ENCODE measurements around the gene CD99L2.

The CD99L2 gene

DNA sequence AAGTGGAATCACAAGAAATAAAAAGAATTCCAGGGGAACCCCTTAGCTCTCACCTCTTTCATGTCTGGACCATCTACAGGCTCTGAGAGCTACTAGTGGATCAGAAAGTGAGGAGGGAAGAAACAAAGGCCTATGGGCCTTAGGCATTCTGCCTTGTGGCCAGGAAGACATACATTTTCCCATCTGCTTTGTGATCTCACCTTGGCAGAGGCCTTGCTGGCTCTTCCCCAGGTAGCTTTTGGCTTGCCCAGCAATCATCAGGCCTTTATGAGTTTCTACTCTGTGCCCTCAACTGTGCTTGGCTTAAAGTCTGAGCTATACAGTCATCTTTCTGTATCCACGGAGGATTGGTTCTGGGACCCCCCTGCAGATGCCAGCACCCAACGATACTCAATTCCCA is 28.3 kb upstream of the CD99L2 start:
- Histone ChIP-seq H3K27ac (ENCODE audit: low read length) (no peak overlapping the region), H3K4me1 (ENCODE audit: control insufficient read depth, insufficient read depth, low read length) (no peaks in the 10 kb centered on the region), H3K27me3 (ENCODE audit: control insufficient read depth in 1 of 2, insufficient read depth in 2 of 2, low read length in 2 of 2) (no peaks in the 10 kb centered on the region), H3K9me3 (ENCODE audit: control insufficient read depth in 2 of 2, low read length in 2 of 2) (no peaks in the 10 kb centered on the region), H3K4me3 (ENCODE audit: low read length in 2 of 2) (no peak overlapping the region), H3K9ac (ENCODE audit: low read length in 2 of 2) (no peak overlapping the region), H3K36me3 (ENCODE audit: control insufficient read depth in 2 of 2, insufficient read depth in 2 of 2, low read length in 2 of 2) (no peaks in the 10 kb centered on the region)

DNA sequence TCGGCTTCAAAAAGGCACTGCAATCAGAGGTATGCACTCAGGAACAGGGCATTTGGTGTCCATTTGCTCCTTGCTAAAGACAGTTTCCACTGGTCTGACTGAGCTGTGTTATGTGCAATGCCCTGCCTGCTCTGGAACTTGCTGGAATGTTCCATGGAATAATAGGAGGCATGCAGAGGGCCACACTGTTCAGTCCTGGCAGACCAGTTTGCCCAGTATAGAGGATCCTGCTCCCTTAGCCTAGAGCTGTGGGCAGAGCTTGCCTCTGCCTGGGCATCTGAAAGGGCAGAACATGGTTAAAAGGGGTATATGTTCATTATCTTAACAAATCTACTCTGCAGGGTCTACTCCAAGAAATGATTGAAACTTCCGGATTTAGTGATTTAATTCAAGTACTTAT is 27.8 kb upstream of the CD99L2 start:
- Histone ChIP-seq H3K27me3 (ENCODE audit: control insufficient read depth in 1 of 2, insufficient read depth in 2 of 2, low read length in 2 of 2) (no peaks in the 10 kb centered on the region), H3K4me1 (ENCODE audit: control insufficient read depth, insufficient read depth, low read length) (no peaks in the 10 kb centered on the region), H3K27ac (ENCODE audit: low read length) (no peak overlapping the region), H3K9me3 (ENCODE audit: control insufficient read depth in 2 of 2, low read length in 2 of 2) (no peaks in the 10 kb centered on the region), H3K4me3 (ENCODE audit: low read length in 2 of 2) (no peak overlapping the region), H3K36me3 (ENCODE audit: control insufficient read depth in 2 of 2, insufficient read depth in 2 of 2, low read length in 2 of 2) (no peaks in the 10 kb centered on the region), H3K9ac (ENCODE audit: low read length in 2 of 2) (no peak overlapping the region)

GRCh38 chrX:150919401-150919800 is 20.9 kb upstream of the CD99L2 start:
- Histone ChIP-seq H3K9me3 (ENCODE audit: control insufficient read depth in 2 of 2, low read length in 2 of 2) (no peaks in the 10 kb centered on the region), H3K4me3 (ENCODE audit: low read length in 2 of 2) (no peak overlapping the region), H3K9ac (ENCODE audit: low read length in 2 of 2) (no peak overlapping the region), H3K36me3 (ENCODE audit: control insufficient read depth in 2 of 2, insufficient read depth in 2 of 2, low read length in 2 of 2) (no peaks in the 10 kb centered on the region), H3K27ac (ENCODE audit: low read length) (no peak overlapping the region), H3K27me3 (ENCODE audit: control insufficient read depth in 1 of 2, insufficient read depth in 2 of 2, low read length in 2 of 2) (no peaks in the 10 kb centered on the region), H3K4me1 (ENCODE audit: control insufficient read depth, insufficient read depth, low read length) (no peaks in the 10 kb centered on the region)

GRCh38 chrX:150913511-150913910 is 15.0 kb upstream of the CD99L2 start:
- Histone ChIP-seq H3K27ac (ENCODE audit: low read length) (no peak overlapping the region), H3K9me3 (ENCODE audit: control insufficient read depth in 2 of 2, low read length in 2 of 2) (no peaks in the 10 kb centered on the region), H3K4me3 (ENCODE audit: low read length in 2 of 2) (no peak overlapping the region), H3K9ac (ENCODE audit: low read length in 2 of 2) (no peak overlapping the region), H3K27me3 (ENCODE audit: control insufficient read depth in 1 of 2, insufficient read depth in 2 of 2, low read length in 2 of 2) (peaks cover 0 to 2% of the 10 kb centered on the region in 2 donors), H3K36me3 (ENCODE audit: control insufficient read depth in 2 of 2, insufficient read depth in 2 of 2, low read length in 2 of 2) (no peaks in the 10 kb centered on the region), H3K4me1 (ENCODE audit: control insufficient read depth, insufficient read depth, low read length) (no peaks in the 10 kb centered on the region)

DNA sequence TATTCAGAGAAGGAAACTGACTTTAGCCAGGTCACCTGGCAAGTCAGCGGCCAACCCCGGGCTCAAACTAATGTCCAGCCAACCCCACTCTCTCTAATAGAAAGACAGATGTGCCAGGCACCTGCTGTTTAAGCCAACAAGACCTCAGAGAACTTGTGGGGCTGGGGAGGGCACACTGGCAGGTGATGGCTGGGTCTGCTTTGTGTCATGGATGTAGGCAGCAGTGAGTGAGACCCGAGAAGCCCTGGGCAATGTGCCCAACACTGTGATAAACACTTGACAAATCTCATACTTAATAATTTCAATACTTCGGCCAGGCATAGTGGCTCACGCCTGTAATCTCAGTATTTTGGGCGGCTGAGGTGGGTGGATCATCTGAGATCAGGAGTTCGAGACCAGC is 9.0 kb upstream of the CD99L2 start:
- Histone ChIP-seq H3K27ac (ENCODE audit: low read length) (no peak overlapping the region), H3K27me3 (ENCODE audit: control insufficient read depth in 1 of 2, insufficient read depth in 2 of 2, low read length in 2 of 2) (no peaks in the 10 kb centered on the region), H3K4me3 (ENCODE audit: low read length in 2 of 2) (no peak overlapping the region)

DNA sequence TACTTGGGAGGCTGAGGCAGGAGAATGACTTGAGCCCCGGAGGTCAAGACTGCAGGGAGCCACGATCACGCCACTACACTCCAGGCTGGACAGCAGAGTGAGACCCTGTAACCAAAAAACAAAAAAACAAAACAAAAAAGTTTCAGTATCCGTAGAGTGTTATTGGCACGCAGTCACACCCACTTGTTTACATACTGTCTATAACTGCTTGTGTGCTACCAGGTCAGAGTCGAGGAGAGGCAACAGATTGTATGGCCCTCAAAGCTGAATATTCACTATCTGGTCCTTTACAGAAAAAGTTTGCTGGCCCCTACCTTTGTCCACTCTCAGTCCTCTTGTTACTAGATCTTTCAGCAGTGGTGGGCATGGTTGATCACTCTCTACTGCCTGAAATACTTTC is 8.2 kb upstream of the CD99L2 start:
- H3K27ac ChIP-seq (ENCODE audit: low read length), result no peak overlapping the region
- H3K36me3 ChIP-seq (ENCODE audit: control insufficient read depth in 2 of 2, insufficient read depth in 2 of 2, low read length in 2 of 2), result no peaks in the 10 kb centered on the region
- H3K4me3 ChIP-seq (ENCODE audit: low read length in 2 of 2), result no peak overlapping the region
- no peaks in the 10 kb centered on the region for H3K9me3 ChIP-seq (ENCODE audit: control insufficient read depth in 2 of 2, low read length in 2 of 2)
- no peak overlapping the region for H3K9ac ChIP-seq (ENCODE audit: low read length in 2 of 2)
- no peaks in the 10 kb centered on the region for H3K4me1 ChIP-seq (ENCODE audit: control insufficient read depth, insufficient read depth, low read length)
- no peaks in the 10 kb centered on the region for H3K27me3 ChIP-seq (ENCODE audit: control insufficient read depth in 1 of 2, insufficient read depth in 2 of 2, low read length in 2 of 2)

More for the DNA sequence above, 9.0 kb upstream of the CD99L2 start:
- Histone ChIP-seq H3K4me1 (ENCODE audit: control insufficient read depth, insufficient read depth, low read length) (no peaks in the 10 kb centered on the region), H3K9ac (ENCODE audit: low read length in 2 of 2) (no peak overlapping the region), H3K9me3 (ENCODE audit: control insufficient read depth in 2 of 2, low read length in 2 of 2) (no peaks in the 10 kb centered on the region), H3K36me3 (ENCODE audit: control insufficient read depth in 2 of 2, insufficient read depth in 2 of 2, low read length in 2 of 2) (no peaks in the 10 kb centered on the region)

DNA sequence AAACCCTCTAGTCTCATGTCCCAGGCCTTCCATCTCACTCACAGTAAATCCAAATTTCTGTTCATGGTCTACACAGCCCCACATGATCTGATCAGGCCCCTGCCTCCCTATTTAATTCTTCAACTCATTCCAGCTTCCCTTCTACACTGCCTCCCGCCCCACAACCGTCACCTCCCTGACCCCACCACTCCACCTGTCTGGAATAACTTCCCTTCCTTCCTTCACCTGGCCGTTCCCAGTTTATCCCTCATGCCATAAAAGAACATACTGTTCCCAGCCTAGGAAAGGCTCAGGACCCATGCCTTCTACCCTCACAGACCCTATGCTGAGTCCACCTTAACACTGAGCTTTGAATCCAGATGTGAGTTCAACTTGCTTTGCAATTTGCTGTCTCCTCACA is 6.8 kb upstream of the CD99L2 start:
- no peaks in the 10 kb centered on the region for H3K4me1 ChIP-seq (ENCODE audit: control insufficient read depth, insufficient read depth, low read length)
- no peaks in the 10 kb centered on the region for H3K9me3 ChIP-seq (ENCODE audit: control insufficient read depth in 2 of 2, low read length in 2 of 2)
- no peak overlapping the region for H3K27ac ChIP-seq (ENCODE audit: low read length)
- H3K4me3 ChIP-seq (ENCODE audit: low read length in 2 of 2), result no peak overlapping the region
- H3K27me3 ChIP-seq (ENCODE audit: control insufficient read depth in 1 of 2, insufficient read depth in 2 of 2, low read length in 2 of 2), result no peaks in the 10 kb centered on the region
- no peak overlapping the region for H3K9ac ChIP-seq (ENCODE audit: low read length in 2 of 2)
- no peaks in the 10 kb centered on the region for H3K36me3 ChIP-seq (ENCODE audit: control insufficient read depth in 2 of 2, insufficient read depth in 2 of 2, low read length in 2 of 2)

DNA sequence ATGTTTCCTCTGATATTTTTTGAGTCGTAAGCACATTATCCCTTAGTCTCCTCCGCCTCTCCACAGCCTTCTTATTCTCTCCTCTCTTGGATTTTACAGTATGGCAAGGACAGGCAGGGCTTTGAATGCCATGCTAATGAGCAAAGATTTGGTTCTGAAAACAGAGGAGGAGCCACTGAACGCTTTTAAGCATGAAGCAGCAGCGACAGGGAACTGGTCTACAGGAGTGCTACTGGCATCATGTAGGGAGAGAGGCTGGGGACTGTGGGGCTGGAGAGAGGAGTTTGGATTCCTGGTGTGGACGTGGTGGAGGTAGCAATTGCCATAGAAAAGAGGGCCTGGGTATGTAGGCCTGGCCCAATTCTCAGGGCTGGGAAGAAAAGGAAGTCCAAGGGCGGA is 4.6 kb upstream of the CD99L2 start:
- no peaks in the 10 kb centered on the region for H3K36me3 ChIP-seq (ENCODE audit: control insufficient read depth in 2 of 2, insufficient read depth in 2 of 2, low read length in 2 of 2)
- H3K4me1 ChIP-seq (ENCODE audit: control insufficient read depth, insufficient read depth, low read length), result peaks cover 2% of the 10 kb centered on the region
- H3K4me3 ChIP-seq (ENCODE audit: low read length in 2 of 2), result no peak overlapping the region
- no peaks in the 10 kb centered on the region for H3K27me3 ChIP-seq (ENCODE audit: control insufficient read depth in 1 of 2, insufficient read depth in 2 of 2, low read length in 2 of 2)
- H3K27ac ChIP-seq (ENCODE audit: low read length), result no peak overlapping the region
- no peaks in the 10 kb centered on the region for H3K9me3 ChIP-seq (ENCODE audit: control insufficient read depth in 2 of 2, low read length in 2 of 2)
- no peak overlapping the region for H3K9ac ChIP-seq (ENCODE audit: low read length in 2 of 2)

DNA sequence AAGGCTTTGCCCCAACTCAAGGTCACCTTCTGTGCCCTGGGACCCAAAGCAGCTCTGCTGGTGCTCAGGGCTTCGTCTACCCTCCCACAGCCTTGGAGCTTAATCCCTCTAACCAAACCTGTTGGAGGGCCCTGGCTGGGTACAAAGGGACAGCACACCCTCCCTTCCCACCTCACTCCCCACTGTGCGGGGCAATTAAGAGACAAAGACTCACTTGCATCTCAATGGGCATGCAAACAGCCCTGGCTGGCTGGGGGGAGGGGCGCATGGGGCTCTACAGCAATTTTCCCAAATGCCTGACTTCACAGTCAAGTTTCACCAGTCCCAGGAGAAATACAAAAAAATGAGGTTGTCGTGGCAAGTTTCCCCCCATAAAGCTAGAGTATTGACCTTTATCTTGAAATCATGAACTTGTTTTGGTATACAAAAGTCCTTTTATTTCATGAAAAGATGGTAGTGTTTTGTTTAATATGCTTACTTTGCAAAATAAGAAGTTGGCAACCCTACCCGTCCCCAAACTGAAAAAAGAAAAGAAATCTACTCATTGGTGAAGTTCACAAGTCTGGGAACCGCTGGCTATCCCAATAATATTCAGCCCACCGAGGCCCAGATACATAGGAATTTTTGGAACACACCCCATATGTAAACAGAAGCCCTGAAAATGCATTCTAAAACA is 4.1 kb upstream of the CD99L2 start:
- no peaks in the 10 kb centered on the region for H3K27me3 ChIP-seq (ENCODE audit: control insufficient read depth in 1 of 2, insufficient read depth in 2 of 2, low read length in 2 of 2)
- H3K9me3 ChIP-seq (ENCODE audit: control insufficient read depth in 2 of 2, low read length in 2 of 2), result no peaks in the 10 kb centered on the region
- no peak overlapping the region for H3K9ac ChIP-seq (ENCODE audit: low read length in 2 of 2)
- no peak overlapping the region for H3K4me3 ChIP-seq (ENCODE audit: low read length in 2 of 2)
- no peak overlapping the region for H3K27ac ChIP-seq (ENCODE audit: low read length)
- peaks cover 4% of the 10 kb centered on the region for H3K4me1 ChIP-seq (ENCODE audit: control insufficient read depth, insufficient read depth, low read length)
- H3K36me3 ChIP-seq (ENCODE audit: control insufficient read depth in 2 of 2, insufficient read depth in 2 of 2, low read length in 2 of 2), result no peaks in the 10 kb centered on the region

DNA sequence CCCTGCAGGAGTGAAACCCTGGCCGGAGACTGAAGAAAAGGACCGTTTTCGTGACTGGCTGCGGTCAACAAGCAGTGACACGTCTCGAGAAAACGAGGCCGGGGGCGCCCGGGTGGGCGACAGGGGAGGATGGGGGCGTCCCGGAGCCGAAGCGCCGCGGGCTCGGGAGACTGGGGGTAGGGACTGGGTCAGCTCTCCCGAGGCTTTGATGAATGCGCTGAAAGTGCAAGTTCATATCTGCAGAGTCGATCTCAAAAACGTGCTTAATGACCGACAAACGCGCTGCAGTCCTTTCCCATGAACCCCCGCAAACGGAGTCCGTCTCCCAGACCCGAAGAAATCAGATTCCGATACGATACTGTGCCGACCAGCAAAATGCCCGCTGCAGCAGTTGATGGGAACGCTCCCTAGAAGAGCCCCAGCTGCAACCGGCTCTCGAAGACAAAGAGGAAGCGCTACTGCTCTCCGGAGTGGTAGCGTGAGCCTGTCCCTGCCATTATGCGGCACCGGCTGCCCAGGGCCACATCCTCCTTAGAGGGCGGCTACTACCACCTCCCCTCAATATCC is 806 bp upstream of the CD99L2 start:
- H3K4me3 ChIP-seq (ENCODE audit: low read length in 2 of 2), result peak overlapping the region; percentile 60 to 72
- H3K36me3 ChIP-seq (ENCODE audit: control insufficient read depth in 2 of 2, insufficient read depth in 2 of 2, low read length in 2 of 2), result no peaks in the 10 kb centered on the region
- H3K27ac ChIP-seq (ENCODE audit: low read length), result no peak overlapping the region
- no peaks in the 10 kb centered on the region for H3K9me3 ChIP-seq (ENCODE audit: control insufficient read depth in 2 of 2, low read length in 2 of 2)
- H3K9ac ChIP-seq (ENCODE audit: low read length in 2 of 2), result peak overlapping the region; percentile 55 to 60
- no peaks in the 10 kb centered on the region for H3K27me3 ChIP-seq (ENCODE audit: control insufficient read depth in 1 of 2, insufficient read depth in 2 of 2, low read length in 2 of 2)
- peaks cover 4% of the 10 kb centered on the region for H3K4me1 ChIP-seq (ENCODE audit: control insufficient read depth, insufficient read depth, low read length)
